ENCODE measurements around the gene SMARCB1.

The SMARCB1 gene

DNA sequence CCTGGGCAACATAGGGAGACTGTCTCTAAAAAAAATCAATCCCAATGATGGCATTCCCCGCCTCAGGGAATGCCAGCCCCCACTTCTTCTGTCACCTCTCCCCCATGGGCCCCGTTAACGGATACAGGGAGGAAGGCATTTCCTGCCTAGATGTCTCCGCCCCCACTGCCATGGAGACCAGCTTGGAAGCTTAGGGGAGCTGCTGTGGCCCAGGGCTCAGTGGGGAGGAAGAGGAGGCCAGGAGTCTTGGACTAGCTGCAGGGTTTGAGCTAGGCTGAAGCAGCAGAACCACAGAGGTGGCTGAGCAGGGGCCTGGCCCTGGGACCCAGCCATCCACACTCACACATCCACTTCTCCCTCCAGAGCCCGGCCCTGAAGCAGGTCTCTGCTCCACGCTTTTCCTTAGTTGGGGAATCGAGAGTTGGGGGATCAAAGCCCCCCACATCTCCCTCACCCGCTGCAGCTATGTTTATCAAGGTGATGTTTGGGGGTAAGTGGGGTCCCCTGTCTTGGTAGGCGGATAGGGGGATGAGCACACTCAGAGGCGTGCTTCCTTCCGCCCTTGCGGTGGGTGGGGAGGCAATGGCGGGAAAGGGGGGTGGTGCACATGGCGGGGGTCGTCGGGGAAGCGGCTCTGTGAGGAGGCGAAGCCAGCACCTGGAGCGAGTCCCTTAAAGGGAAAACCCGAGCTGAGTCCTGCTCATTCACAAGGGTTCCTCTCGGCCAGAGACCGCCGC, 23.8 kb upstream of the SMARCB1 start, which contains the start of gene C22orf15:
TSS of gene C22orf15 (plus strand) at position 149 of the 737 bp plus-strand sequence. CDS start at position 466, 317 bp downstream.
- no peak for DNase-seq (ENCODE audit: low read depth in 4 of 4, low spot score in 1 of 4)

DNA sequence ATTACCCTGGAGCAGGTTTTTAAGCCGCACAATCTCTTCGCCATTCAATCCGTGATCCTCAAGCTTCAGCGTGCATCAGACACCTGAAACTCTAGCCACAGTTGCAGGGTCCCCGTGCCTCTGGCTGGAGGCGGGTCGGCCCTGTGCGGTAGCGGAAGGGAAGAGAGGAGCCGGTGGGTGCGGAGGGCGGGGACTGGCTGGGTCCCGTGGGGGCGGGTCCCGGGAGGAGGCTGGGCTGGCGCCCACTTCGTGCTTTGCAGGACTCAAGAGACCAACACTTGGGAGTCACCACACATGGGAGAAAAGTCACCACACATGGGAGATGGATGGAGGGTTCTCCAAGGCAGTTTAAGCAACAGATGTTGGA, 23.2 kb upstream of the SMARCB1 start:
- DNase-seq (ENCODE audit: low read depth in 4 of 4, low spot score in 1 of 4) = peak in 2 of 4 experiments; percentile 54 to 57

DNA sequence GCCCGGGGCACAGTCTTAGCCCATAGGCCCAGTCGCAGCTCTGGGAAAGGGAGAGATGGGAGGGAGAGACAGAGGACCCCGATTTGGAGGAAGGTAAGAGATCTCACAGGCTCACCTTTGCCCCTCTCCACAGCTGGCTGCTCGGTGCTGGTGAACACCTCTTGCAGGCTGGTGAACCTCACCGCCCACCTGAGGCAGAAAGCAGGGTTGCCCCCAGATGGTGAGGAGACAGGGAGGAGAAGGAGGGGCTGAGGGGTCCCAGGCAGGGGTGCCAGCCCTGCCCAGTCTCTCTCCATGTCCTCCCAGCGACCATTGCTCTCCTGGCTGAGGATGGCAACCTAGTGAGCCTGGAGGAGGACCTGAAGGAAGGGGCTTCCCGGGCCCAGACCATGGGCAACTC, 22.8 kb upstream of the SMARCB1 start:
- DNase-seq (ENCODE audit: low read depth in 4 of 4, low spot score in 1 of 4) = no peak

DNA sequence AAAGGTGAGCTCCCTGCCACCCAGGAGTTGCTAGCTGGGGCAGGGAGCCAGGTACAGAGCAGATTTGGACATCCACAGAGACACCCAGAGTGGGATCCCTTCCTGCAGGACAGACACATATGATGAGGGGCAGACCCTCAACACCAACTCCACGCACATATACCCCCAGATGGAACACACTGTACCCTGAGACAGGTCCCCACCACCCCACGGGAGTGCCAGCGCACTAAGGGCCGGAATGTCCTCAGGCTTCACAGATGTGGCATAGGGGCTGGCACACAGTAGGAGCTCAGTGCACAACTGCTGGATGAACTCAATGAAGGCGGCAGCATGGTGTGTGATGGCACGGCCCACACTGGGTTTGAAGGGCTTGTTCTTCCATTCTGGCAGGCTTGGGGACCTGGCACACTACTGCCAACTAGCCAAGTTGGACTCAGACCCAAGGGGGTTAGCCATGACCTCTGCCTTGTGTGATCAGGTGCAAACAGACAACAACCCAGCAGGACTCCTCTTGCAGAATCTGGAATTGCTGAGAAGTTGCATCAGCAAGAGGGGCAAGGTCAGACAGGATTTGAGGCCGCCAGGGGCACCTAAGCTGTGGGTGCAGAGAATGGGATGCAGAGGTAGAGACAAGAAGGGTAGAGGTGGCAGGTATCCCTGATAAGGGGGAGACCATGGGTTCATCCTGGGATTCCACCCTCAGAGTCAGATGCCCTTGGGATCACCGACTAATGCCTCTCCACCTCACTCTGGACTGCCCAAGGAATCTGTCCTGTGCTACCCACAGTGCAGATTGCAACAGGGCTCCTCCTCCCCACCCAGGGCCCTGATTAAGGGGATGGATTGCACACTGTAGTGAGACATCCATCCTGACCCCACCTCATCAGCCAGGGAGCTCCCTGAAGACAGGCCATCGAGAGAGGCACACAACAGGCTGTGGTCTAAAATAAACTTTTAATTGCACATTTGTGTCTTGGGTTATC, 21.6 kb upstream of the SMARCB1 start:
- no peak for DNase-seq (ENCODE audit: low read depth in 4 of 4, low spot score in 1 of 4)

DNA sequence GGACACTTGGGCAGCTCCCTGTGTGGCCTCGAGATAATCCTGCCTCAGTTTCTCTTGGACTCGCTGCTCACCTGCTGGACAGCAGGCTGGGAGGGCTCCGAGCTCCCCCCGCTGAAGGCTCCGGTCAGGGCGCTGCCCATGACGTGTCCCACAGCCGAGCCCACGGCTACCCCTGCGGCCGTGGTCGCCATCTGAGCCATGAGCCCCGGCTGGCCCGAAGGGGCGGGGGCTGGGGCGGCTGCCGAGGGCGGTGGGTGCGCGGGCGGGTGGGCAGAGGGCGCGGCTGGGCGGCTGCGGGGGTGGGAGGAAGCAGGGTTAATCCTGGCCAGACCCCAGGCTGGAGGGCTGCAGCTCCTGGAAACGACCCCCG, 19.5 kb upstream of the SMARCB1 start:
- no peak for DNase-seq (ENCODE audit: low read depth in 4 of 4, low spot score in 1 of 4)

DNA sequence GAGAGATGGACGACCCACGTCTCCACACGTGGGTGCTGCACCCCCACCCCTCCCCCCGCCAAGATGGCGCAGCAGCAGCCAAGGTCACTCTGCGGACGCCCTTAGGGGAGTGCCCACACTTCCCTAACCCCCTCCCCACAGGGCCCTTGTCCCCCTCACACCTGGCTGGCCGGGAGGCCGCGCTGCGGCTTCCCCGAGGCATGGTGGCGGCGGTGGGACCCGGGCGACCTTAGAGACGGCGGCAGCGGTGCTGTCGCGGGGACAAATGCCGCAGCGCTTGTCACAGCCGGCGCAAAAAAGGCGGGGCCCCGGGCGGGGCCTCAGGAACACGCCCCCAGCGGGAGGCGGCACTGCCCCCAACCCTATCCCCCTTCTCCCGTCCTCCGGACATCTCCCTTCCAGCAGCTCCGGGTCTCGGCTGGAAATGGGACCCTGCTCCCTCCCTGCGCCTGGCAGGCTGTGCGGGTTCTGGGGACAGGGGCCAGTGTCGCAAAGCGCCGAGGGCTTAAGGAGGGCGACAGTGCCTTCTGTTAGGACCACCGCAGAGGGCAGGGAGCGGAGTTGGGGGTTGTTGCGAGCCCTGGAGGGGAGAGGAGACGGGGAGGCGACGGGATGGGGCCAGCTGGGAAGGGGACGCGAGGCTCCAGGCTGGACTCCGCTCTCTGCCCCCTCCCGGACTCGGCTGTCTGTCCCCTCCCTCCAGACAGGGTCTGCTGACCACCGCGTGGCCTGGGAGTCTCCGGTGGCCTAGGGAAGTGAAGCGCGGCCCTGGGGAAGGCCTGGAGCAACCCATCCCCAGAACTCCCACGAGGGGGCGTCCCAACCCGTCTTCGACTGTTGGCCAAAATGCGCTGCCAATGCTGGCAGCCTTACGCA, 18.9 kb upstream of the SMARCB1 start, which contains the start of gene CHCHD10:
TSS of gene CHCHD10 (minus strand) at position 300 of the 876 bp plus-strand sequence. CDS start at position 202, 98 bp downstream.
- DNase-seq (ENCODE audit: low read depth in 4 of 4, low spot score in 1 of 4) = peak; percentile 47 to 82 (median 65)

DNA sequence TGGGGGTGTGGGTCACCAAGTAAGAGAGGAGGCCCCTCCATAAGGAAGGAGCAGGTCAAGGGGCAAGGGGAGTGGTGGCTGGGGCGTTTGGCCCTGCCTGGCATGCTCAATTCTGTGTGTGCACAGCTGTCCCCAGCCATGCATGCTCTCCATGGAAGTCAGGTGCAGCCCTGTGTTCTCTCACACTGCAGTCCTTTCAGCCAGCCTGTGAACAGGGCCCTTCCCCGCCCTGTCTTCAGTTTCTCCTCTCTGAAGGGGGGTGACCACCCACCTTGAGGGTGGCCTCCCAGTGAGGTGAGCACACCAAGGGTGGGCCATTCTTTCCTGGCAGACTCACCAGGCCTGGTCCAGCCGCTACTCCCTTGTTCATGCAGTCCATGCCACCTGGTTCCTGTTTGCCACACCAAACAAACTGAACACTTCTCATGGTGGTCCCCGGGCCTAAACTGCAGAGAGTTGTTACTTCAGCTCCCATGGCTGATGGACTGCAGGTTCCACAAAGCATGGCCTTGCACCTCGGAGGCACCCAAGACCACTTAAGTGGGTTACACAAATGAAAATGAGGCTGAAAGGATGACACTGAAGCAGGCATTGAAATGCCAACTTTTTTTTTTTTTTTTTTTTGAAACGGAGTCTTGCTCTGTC, 17.3 kb upstream of the SMARCB1 start:
- no peak for DNase-seq (ENCODE audit: low read depth in 4 of 4, low spot score in 1 of 4)

DNA sequence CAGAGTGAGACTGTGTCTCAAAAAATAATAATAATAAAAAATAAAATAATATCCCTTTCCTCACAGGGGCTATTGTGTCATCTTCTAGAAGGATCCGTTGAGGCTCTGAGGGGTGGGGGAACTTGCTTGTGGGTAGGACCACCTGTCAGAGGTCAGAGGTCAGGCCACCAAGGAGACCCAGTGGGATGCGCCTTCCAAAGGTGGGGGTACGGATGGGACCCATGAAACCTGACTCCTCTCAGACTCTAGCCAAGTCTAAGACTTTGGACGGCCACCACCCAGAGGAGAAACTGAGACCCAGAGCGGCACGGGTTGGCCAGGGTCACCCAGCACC, 14.5 kb upstream of the SMARCB1 start:
- DNase-seq (ENCODE audit: low read depth in 4 of 4, low spot score in 1 of 4) = no peak

DNA sequence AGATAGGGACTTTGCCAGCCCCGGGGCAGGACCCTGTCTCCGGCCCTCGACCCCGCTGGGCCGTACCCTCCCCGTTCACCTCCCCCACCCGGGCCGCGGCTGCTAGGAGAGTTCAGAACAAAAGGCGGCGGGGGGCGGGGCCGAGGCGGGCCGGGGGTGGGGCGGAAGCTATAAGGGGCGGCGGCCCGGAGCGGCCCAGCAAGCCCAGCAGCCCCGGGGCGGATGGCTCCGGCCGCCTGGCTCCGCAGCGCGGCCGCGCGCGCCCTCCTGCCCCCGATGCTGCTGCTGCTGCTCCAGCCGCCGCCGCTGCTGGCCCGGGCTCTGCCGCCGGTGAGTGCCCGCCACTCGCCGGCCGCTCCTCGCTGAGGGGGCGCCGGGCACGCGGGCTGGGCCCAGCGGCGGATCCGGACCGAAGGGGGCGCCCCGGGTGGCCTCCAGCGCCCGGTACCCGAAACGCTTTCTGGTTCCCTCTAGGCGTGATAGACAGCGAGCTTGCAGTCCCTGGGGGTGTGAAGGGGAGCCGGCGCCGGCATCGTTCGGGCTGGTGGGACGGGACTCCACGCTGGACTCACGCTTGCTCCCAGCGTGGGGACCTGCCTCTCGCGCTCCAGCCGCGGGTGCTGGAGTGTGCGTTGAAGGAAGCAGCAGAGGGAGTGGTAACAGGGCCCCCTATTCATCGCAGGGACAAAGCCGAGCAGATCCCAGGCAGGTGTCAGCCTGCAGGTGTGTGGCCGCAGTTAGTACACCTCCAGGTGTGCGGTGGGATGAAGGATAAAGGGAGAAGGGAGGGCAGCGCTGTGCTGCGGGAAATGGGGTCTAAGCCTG, 13.9 kb upstream of the SMARCB1 start, which contains the start of gene MMP11:
TSS of gene MMP11 (plus strand) at position 201 of the 825 bp plus-strand sequence. CDS start at position 223, 22 bp downstream.
- DNase-seq (ENCODE audit: low read depth in 4 of 4, low spot score in 1 of 4) = peak in 2 of 4 experiments; percentile 33 to 49

DNA sequence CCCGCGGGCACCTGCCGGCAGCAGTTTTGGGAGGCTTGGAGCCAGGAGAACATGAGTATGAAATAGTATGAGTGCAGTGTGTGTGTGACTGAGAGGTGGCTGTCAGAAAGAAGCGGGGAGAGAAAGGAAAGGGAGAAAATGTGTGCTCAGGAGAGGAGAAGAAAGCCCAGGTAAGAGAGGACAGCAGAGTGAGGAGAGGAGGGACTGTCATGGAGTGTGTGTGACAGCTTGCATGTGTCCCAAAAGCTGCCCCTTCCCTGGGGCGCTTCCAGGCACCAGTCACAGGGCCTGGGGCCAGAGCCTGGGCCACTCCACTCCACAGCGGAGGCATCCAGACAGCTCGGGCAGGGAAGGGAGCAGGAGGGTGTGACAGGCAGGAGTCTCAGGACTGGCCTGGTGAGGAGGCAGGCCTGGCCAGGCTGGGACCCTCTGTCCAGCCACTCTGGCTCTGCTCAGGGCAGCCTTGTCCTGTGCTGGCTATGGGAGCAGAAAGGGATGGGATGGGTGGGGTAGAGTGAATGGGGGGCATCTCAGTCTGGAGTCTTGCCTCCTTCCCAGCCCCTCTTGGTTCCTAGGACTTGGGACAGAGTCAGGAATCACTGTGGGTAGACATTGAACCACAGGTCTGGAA, 13.2 kb upstream of the SMARCB1 start:
- no peak for DNase-seq (ENCODE audit: low read depth in 4 of 4, low spot score in 1 of 4)

DNA sequence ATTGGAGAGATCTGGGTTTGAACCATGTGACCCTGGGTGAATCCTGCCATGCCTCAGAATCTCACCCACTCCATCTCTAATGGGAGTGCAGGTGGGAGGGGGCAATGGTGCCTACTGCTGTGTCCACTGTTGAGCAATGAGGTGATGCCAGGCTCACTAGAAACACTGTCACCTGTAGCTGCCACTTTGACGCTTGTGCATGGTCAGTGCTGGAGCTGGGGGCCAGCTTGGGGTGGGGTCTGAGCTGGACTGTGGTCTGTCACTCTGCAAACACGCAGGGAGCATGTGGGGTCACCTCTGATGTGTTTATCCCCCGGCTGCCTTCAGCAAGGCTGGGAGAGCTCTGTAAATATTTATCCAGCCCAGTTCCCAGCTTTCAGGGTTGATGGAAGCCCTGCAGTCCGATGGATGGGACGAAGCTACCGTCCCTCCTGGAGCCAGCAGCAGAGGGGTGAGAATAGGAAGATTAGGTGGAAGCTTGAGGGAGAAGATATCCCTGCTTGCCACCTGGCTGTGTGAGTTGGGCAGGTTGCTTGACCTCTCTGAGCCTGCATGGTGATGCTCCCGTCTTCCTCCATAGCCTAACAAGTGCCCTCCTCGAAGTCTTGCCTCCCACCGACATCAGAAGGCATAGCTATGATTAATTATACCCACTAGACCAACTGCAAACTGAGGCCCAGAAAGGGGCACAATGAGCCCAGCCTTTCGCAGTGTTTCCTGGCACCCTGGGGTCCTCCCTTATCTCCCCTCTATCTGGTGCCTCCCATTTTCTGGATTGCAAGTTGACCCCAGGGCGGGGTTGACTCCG, 12.4 kb upstream of the SMARCB1 start:
- no peak for DNase-seq (ENCODE audit: low read depth in 4 of 4, low spot score in 1 of 4)

DNA sequence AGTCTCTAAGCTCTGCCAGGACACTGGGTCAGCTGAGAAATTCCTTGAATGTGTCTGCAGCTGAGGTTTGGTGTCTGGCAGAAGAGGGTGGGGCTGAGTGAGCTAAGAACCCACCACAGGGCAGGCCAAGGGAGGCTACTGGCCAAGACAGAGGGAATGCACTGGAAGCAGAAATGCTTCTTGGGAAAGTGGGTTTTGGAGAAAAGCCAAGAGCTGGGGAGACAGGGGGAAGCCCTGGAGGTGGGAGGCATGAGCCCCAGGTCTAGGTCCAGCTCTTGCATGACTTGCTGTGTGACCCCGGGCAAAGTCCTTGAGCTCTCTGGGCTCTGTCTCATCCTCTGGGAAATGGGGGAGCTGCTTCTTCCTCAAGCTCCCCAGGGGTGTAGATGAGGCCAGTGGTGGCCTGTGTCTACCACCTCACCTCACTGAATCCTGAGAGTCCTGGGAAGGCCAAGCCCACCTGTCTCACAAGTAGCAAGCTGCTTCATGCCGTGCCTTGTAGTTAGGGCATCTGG, 11.8 kb upstream of the SMARCB1 start:
- no peak for DNase-seq (ENCODE audit: low read depth in 4 of 4, low spot score in 1 of 4)

DNA sequence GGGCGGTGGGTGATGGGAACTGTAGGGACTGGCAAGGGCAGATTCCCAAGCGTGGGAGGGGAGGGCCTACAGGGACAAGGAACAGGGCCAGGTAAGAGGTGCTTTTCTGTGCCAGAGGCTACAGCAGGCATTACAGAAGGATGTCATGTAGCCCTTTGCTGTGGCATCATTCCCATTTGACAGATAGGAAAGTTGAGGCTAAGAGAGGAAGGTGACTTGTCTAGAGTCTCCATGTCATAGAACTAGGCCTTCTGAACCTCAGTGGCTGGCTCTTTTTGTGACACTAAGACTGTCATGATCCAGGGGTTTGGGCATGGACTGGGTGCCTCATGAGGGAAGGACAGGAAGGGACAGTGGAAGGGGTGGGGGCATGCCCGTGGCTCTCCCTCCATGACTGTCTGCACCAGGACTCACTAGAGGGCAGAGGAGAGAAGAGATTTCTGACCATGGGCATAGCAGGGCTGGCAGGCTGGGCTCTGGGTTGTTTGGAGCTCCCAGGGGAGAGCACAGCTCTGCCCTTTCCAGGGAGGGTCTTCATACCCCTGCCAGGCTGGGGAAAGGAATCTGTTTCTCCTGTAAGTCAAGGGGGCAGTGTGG, 10.9 kb upstream of the SMARCB1 start:
- no peak for DNase-seq (ENCODE audit: low read depth in 4 of 4, low spot score in 1 of 4)

DNA sequence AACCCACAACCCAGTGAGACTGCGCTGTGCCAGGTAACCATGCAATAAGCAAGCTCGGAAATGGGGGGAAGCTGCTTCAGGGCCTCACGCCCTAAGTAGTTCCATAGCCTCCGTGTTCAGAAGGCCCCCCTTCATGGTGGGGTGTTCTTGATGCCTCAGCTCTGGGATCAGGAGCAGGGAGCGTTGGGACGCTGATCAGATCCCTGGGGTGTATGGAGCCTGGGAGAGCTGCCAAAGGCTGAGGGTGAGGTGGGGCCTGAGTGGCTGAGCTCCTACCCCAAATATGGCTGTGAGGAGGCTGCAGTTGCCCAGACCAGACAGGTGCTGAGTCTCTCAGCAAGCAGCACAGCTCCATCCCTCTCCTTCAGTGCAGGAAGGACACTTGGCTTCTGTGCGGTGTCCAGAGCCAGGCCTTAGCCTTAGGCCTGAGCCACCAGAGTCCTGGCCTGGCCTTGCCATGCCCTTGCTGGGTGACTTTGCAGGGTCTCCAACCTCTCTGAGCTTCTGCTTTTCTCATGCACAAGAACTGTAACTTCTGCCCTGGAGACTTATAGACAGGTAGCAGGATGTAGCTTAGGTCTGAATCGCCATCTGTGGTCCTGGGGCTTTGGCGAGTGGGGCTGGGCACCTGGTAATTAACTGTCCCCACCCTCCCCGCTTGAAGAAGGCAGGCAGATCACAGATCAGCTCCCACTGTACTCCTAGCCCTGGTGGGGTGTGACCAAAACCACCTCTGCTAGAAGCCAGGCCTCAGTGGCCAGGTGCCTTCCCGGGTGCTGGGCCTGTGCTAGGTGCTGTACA, 8.8 kb upstream of the SMARCB1 start:
- DNase-seq (ENCODE audit: low read depth in 4 of 4, low spot score in 1 of 4) = no peak

DNA sequence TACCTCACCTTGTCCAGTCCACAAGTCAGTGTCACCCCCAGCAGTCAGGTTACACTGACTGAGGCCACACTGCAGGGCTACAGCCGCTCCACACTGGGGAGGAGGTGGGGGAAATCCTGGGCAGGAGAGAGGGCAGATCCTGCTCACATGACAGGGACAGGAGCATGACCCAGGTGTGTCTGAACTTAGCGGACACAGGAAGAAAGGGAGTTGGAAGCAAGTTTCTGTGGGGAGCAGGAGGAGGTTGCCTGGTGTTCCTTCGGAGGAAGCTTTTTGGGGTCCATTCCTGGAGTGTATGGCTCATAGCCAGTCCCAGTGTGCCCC, 8.2 kb upstream of the SMARCB1 start:
- DNase-seq (ENCODE audit: low read depth in 4 of 4, low spot score in 1 of 4) = no peak

DNA sequence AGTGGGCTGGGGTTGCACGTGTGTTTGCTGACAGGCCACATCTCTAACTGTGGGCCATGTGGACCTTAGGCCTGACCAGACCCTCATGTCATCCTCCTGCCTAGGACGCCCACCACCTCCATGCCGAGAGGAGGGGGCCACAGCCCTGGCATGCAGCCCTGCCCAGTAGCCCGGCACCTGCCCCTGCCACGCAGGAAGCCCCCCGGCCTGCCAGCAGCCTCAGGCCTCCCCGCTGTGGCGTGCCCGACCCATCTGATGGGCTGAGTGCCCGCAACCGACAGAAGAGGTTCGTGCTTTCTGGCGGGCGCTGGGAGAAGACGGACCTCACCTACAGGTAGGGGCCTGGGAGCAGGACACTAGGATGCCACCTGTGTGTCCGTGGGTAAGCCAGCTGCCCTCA, 7.7 kb upstream of the SMARCB1 start:
- DNase-seq (ENCODE audit: low read depth in 4 of 4, low spot score in 1 of 4) = no peak

DNA sequence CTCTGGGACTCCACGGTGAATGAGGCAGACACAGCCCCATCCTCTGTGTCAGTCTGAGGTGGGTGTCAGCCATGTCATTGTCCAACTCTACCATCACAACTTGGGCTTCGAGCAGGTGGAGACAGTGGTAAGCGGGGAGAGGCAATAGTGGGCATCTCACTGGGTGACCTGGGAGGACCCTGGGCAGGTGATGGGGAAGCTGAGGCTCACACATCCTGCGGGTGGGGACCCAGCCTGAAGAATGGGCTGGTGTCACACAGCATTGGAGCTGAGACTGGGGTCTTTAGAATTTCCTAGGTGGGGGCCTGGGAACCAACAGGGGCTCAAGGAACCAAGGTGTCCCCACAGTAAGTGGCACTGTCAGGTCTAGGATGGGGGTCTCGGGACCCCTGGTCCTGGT, 7.0 kb upstream of the SMARCB1 start:
- no peak for DNase-seq (ENCODE audit: low read depth in 4 of 4, low spot score in 1 of 4)
